IMR-90 (cell line): Measurements from ENCODE around the gene SLC28A3.

ENCODE experiments used
- BHLHE40 ChIP-seq: fragments of 150-350 bp; IDR thresholded peaks from 2 replicates; pipeline ENCODE4 v1.6.1; 2016; ENCODE audit warnings: mild to moderate bottlenecking, low read depth, low read length
- CEBPB ChIP-seq: IDR thresholded peaks from 2 replicates; pipeline ENCODE4 v1.6.1; 2012; ENCODE audit warnings: low read depth, low read length, improper control_type of control experiment
- CTCF ChIP-seq: conservative IDR thresholded peaks from 2 replicates; pipeline ENCODE4 v1.5.1; 2012; ENCODE audit warnings: mild to moderate bottlenecking, low read depth, low read length, improper control_type of control experiment
- FOS ChIP-seq: fragments of 150-350 bp; IDR thresholded peaks from 2 replicates; pipeline ENCODE4 v1.6.1; 2016; ENCODE audit warnings: low read depth, low read length
- MAFK ChIP-seq: IDR thresholded peaks from 2 replicates; pipeline ENCODE4 v1.6.1; 2012; ENCODE audit warnings: low read depth, low read length, improper control_type of control experiment
- MAZ ChIP-seq: IDR thresholded peaks from 2 replicates; pipeline ENCODE4 v1.6.1; 2012; ENCODE audit warnings: low read depth, mild to moderate bottlenecking, low read length, improper control_type of control experiment, moderate library complexity, borderline replicate concordance
- MXI1 ChIP-seq: IDR thresholded peaks from 2 replicates; pipeline ENCODE4 v1.6.1; 2012; ENCODE audit warnings: low read depth, mild to moderate bottlenecking, low read length, moderate library complexity, borderline replicate concordance
- NFE2L2 ChIP-seq: fragments of 150-350 bp; IDR thresholded peaks from 2 replicates; pipeline ENCODE4 v1.6.1; 2016; ENCODE audit warnings: low read depth, mild to moderate bottlenecking, low read length
- POLR2A ChIP-seq: IDR thresholded peaks from 2 replicates; pipeline ENCODE4 v1.6.1; 2012; ENCODE audit warnings: mild to moderate bottlenecking, low read depth, low read length
- RAD21 ChIP-seq: IDR thresholded peaks from 2 replicates; pipeline ENCODE4 v1.6.1; 2012; ENCODE audit warnings: low read length, improper control_type of control experiment
- RCOR1 ChIP-seq: IDR thresholded peaks from 2 replicates; pipeline ENCODE4 v1.6.1; 2012; ENCODE audit warnings: mild to moderate bottlenecking, low read length, improper control_type of control experiment; ENCODE audit not compliant: insufficient replicate concordance
- SMC3 ChIP-seq: fragments of 150-350 bp; IDR thresholded peaks from 2 replicates; pipeline ENCODE4 v1.6.1; 2016; ENCODE audit warnings: low read depth, mild to moderate bottlenecking, antibody characterized with exemption, low read length, moderate library complexity
- USF2 ChIP-seq: fragments of 150-350 bp; IDR thresholded peaks from 2 replicates; pipeline ENCODE4 v1.6.1; 2017; ENCODE audit warnings: mild to moderate bottlenecking, antibody characterized with exemption, low read length, low read depth

GRCh38 chr9:84304166-84304565, 36.4 kb downstream of the SLC28A3 start:
- no peak for TF ChIP-seq CTCF
- TF ChIP-seq CEBPB: no peak
- no peak for TF ChIP-seq POLR2A
- no peak for TF ChIP-seq SMC3
- TF ChIP-seq NFE2L2: no peak
- no peak for TF ChIP-seq MXI1
- TF ChIP-seq RAD21: no peak
- no peak for TF ChIP-seq MAZ
- TF ChIP-seq RCOR1: no peak
- no peak for TF ChIP-seq BHLHE40
- TF ChIP-seq FOS: no peak
- no peak for TF ChIP-seq MAFK
- no peak for TF ChIP-seq USF2
